IMR-90 (cell line): Measurements from ENCODE around the gene POGLUT2. TPM values are rescaled to one million over a fixed set of nuclear protein-coding genes. Genes with fewer than 3 reads are reported as not detected.

ENCODE experiments used
- ATAC-seq: fragments of 200-7000 bp; cut with Tn5 transposase; 2 replicates; pipeline ENCODE4 v1.9.1; 2020; ENCODE audit warnings: low read depth, mild to moderate bottlenecking, moderate library complexity
- BruUV-seq: library from RNA; stranded (reverse); fragments of 400-500 nt; replicated peaks from 2 replicates; lab custom pipeline; 2021; lab: Mats Ljungman, UMichigan
- CTCF ChIA-PET: fragments of 300-600 bp; formaldehyde crosslinking; extraction: SDS; loops from one replicate; lab custom pipeline; 2021; ENCODE audit warnings: antibody characterized with exemption; lab: Yijun Ruan, JAX
- POLR2A ChIA-PET: fragments of 300-600 bp; sonication (Branson Sonifier 250); formaldehyde crosslinking; loops from one replicate; lab custom pipeline; 2022; ENCODE audit warnings: antibody characterized with exemption; ENCODE audit not compliant: unreplicated experiment; lab: Charles Lee
- DNase-seq: peaks from one replicate; pipeline ENCODE4 v3.0.0; 2013
- H2AFZ ChIP-seq: replicated peaks from 2 replicates; pipeline ENCODE3; 2013; ENCODE audit warnings: low read length, mild to moderate bottlenecking; ENCODE audit not compliant: poor library complexity
- H2AK5ac ChIP-seq: 2 replicates; pipeline ENCODE4 v1.6.1; 2013; ENCODE audit warnings: low read depth, low read length, inconsistent platforms
- H2AK9ac ChIP-seq: replicated peaks from 2 replicates; pipeline ENCODE3; 2013; ENCODE audit warnings: mild to moderate bottlenecking, low read depth, low read length, moderate library complexity; ENCODE audit not compliant: poor library complexity
- H2BK120ac ChIP-seq: 2 replicates; pipeline ENCODE4 v1.6.1; 2013; ENCODE audit warnings: low read depth, low read length, inconsistent platforms
- H2BK15ac ChIP-seq: 3 replicates; pipeline ENCODE4 v1.6.1; 2013; ENCODE audit warnings: low read depth, low read length, inconsistent platforms
- H2BK20ac ChIP-seq: 2 replicates; pipeline ENCODE4 v1.6.1; 2013; ENCODE audit warnings: low read depth, mild to moderate bottlenecking, inconsistent platforms, low read length, moderate library complexity
- H2BK5ac ChIP-seq: 2 replicates; pipeline ENCODE4 v1.6.1; 2013; ENCODE audit warnings: mild to moderate bottlenecking, low read depth, low read length, inconsistent platforms; ENCODE audit not compliant: poor library complexity, severe bottlenecking
- H3K14ac ChIP-seq: replicated peaks from 2 replicates; pipeline ENCODE4 v1.6.1; 2013; ENCODE audit warnings: low read depth, low read length, inconsistent platforms
- H3K18ac ChIP-seq: 2 replicates; pipeline ENCODE4 v1.6.1; 2013; ENCODE audit warnings: low read depth, low read length, control low read depth
- H3K23ac ChIP-seq: 2 replicates; pipeline ENCODE4 v1.6.1; 2013; ENCODE audit warnings: low read depth, low read length, inconsistent platforms
- H3K27ac ChIP-seq: 2 replicates; pipeline ENCODE4 v1.5.1; 2013; ENCODE audit warnings: mild to moderate bottlenecking, control low read depth, low read length; ENCODE audit not compliant: insufficient read depth
- H3K27me3 ChIP-seq: 2 replicates; pipeline ENCODE4 v1.6.1; 2013; ENCODE audit warnings: low read length; ENCODE audit not compliant: control insufficient read depth, insufficient read depth
- H3K36me3 ChIP-seq: 2 replicates; pipeline ENCODE4 v1.6.1; 2013; ENCODE audit warnings: low read length, mixed read lengths; ENCODE audit not compliant: control insufficient read depth, insufficient read depth
- H3K4ac ChIP-seq: 2 replicates; pipeline ENCODE4 v1.6.1; 2013; ENCODE audit warnings: low read depth, low read length, inconsistent platforms
- H3K4me1 ChIP-seq: 2 replicates; pipeline ENCODE4 v1.6.1; 2013; ENCODE audit warnings: low read length, mixed read lengths; ENCODE audit not compliant: control insufficient read depth, insufficient read depth
- H3K4me2 ChIP-seq: 2 replicates; pipeline ENCODE4 v1.6.1; 2013; ENCODE audit warnings: low read depth, mild to moderate bottlenecking, control low read depth, low read length, moderate library complexity
- H3K4me3 ChIP-seq: 2 replicates; pipeline ENCODE4 v1.5.1; 2013; ENCODE audit warnings: low read depth, mild to moderate bottlenecking, control low read depth, low read length, moderate library complexity; ENCODE audit not compliant: insufficient read depth
- H3K56ac ChIP-seq: 2 replicates; pipeline ENCODE4 v1.6.1; 2013; ENCODE audit warnings: low read length, inconsistent platforms; ENCODE audit not compliant: insufficient read depth; ENCODE audit errors: extremely low read depth
- H3K79me1 ChIP-seq, 2 experiments: 2 replicates each; pipeline ENCODE4 v1.6.1; 2013; ENCODE audit warnings: low read length in 2 of 2, inconsistent platforms in 1 of 2, low read depth in 1 of 2
- H3K9ac ChIP-seq: 2 replicates; pipeline ENCODE4 v1.6.1; 2013; ENCODE audit warnings: low read depth, low read length, control low read depth
- H3K9me1 ChIP-seq: 2 replicates; pipeline ENCODE4 v1.6.1; 2013; ENCODE audit warnings: low read length, inconsistent platforms; ENCODE audit not compliant: insufficient read depth
- H3K9me3 ChIP-seq: 2 replicates; pipeline ENCODE4 v1.6.1; 2013; ENCODE audit warnings: low read length; ENCODE audit not compliant: control insufficient read depth, insufficient read depth
- H4K20me1 ChIP-seq: 2 replicates; pipeline ENCODE4 v1.6.1; 2013; ENCODE audit warnings: low read length, inconsistent platforms; ENCODE audit not compliant: insufficient read depth
- H4K5ac ChIP-seq: 2 replicates; pipeline ENCODE4 v1.6.1; 2013; ENCODE audit warnings: mild to moderate bottlenecking, low read depth, low read length, control low read depth
- H4K8ac ChIP-seq, 2 experiments: 2 replicates each; pipeline ENCODE4 v1.6.1; 2013; ENCODE audit warnings: low read depth in 2 of 2, low read length in 2 of 2, control low read depth in 1 of 2, inconsistent platforms in 1 of 2
- H4K91ac ChIP-seq: 2 replicates; pipeline ENCODE4 v1.6.1; 2013; ENCODE audit warnings: low read depth, low read length, inconsistent platforms; ENCODE audit not compliant: insufficient read depth
- CHD1 ChIP-seq: IDR thresholded peaks from 2 replicates; pipeline ENCODE4 v1.6.1; 2012; ENCODE audit warnings: low read depth, low read length, improper control_type of control experiment
- ELK1 ChIP-seq: fragments of 150-350 bp; IDR thresholded peaks from 2 replicates; pipeline ENCODE4 v1.6.1; 2016; ENCODE audit warnings: low read depth, mild to moderate bottlenecking, low read length, moderate library complexity, borderline replicate concordance
- MXI1 ChIP-seq: IDR thresholded peaks from 2 replicates; pipeline ENCODE4 v1.6.1; 2012; ENCODE audit warnings: low read depth, mild to moderate bottlenecking, low read length, moderate library complexity, borderline replicate concordance
- NFE2L2 ChIP-seq: fragments of 150-350 bp; IDR thresholded peaks from 2 replicates; pipeline ENCODE4 v1.6.1; 2016; ENCODE audit warnings: low read depth, mild to moderate bottlenecking, low read length
- RAD21 ChIP-seq: IDR thresholded peaks from 2 replicates; pipeline ENCODE4 v1.6.1; 2012; ENCODE audit warnings: low read length, improper control_type of control experiment
- WGBS, 2 experiments: methylation state at CpG; one replicate each; pipeline versions ENCODE4 v1.1.5 to v1.1.7; 2013; ENCODE audit warnings: missing lambda C conversion rate in 2 of 2; ENCODE audit not compliant: insufficient read length in 1 of 2; ENCODE audit errors: extremely low coverage in 2 of 2; 5-methylcytosine and 5-hydroxymethylcytosine counted together
- dilution Hi-C: fragments of 300-500 bp; cut with HindIII; formaldehyde crosslinking; loops from one replicate; pipeline ENCODE4 v1.14.3; 2018; ENCODE audit warnings: low sequenced_read_pairs; ENCODE audit not compliant: unreplicated experiment
- in situ Hi-C: fragments of 300-500 bp; cut with MboI; formaldehyde crosslinking; loops from 3 replicates; pipeline ENCODE4 v1.14.3; 2019; ENCODE audit warnings: low sequenced_read_pairs, inconsistent platforms, mixed read lengths
- intact Hi-C: fragments of 100-400 bp; cut with micrococcal nuclease; formaldehyde crosslinking; loops from 2 replicates; pipeline ENCODE4 v1.10.0; 2022
- polyA plus RNA-seq, 3 experiments: library from polyadenylated mRNA; depleted of rRNA; stranded (reverse); fragments of >200 nt; gene quantifications; 2 replicates each; pipeline ENCODE4 v1.2.3, GENCODE V29; 2012; ENCODE audit warnings: low replicate concordance in 1 of 3
- total RNA-seq: library from RNA; depleted of rRNA; stranded (reverse); fragments of >200 nt; gene quantifications from 2 replicates; pipeline ENCODE4 v1.2.3, GENCODE V29; 2012

POGLUT2 gene
- total and polyA plus RNA-seq, 2 of the 4 experiments (the other 2 are of a cell fraction): 10.6 to 14.3 TPM

- H4K8ac ChIP-seq: no peak overlapping the region
- H3K4ac ChIP-seq: no peak overlapping the region
- no peak overlapping the region for H3K18ac ChIP-seq
- BruUV-seq: no TSS peak
- H3K4me2 ChIP-seq: no peak overlapping the region
- H3K56ac ChIP-seq: no peak overlapping the region
- H4K5ac ChIP-seq: no peak overlapping the region
- H3K36me3 ChIP-seq: 0 out of 2 replicates have a peak, but pooled peaks cover 3% of the 10 kb centered on the region
- ATAC-seq (no peak), DNase-seq (no peak)
- dilution Hi-C loops (no loop called here), intact Hi-C loops (no loop called here), in situ Hi-C loops (no loop called here)
- 71% methylated on average over 1 of the region's 1 CpG; no CpG with 5 or more reads in 1 of the 2 experiments for WGBS, 2 experiments
- no peaks in the 10 kb centered on the region for H3K9me3 ChIP-seq
- TF ChIP-seq ELK1: no peak
- TF ChIP-seq RAD21: no peak
- no peak for TF ChIP-seq NFE2L2
- TF ChIP-seq CHD1: no peak
- no peak for TF ChIP-seq MXI1
- no peak overlapping the region for H3K27ac ChIP-seq
- H3K14ac ChIP-seq: no peak overlapping the region
- no peaks in the 10 kb centered on the region for H3K79me1 ChIP-seq
- H3K27me3 ChIP-seq: no peaks in the 10 kb centered on the region
- ChIA-PET POLR2A (no interaction called here), CTCF (no interaction called here)
- no peak overlapping the region for H3K23ac ChIP-seq
- no peak overlapping the region for H3K9ac ChIP-seq
- H2AK5ac ChIP-seq: no peak overlapping the region
- no peak overlapping the region for H2BK15ac ChIP-seq
- no peak overlapping the region for H2AK9ac ChIP-seq
- no peaks in the 10 kb centered on the region for H3K4me1 ChIP-seq
- H3K4me3 ChIP-seq: no peak overlapping the region
- no peak overlapping the region for H2AFZ ChIP-seq
- no peak overlapping the region for H2BK120ac ChIP-seq
- no peak overlapping the region for H2BK20ac ChIP-seq
- H3K9me1 ChIP-seq: no peaks in the 10 kb centered on the region
- no peak overlapping the region for H4K91ac ChIP-seq
- H4K20me1 ChIP-seq: no peaks in the 10 kb centered on the region
- H2BK5ac ChIP-seq: no peak overlapping the region
Measured at GRCh38 chr13:102763741-102764140, 35.0 kb downstream of the POGLUT2 start.
